Heart left ventricle (tissue), 16 donors: ENCODE measurements around the gene TRAK1. TPM values are rescaled to one million over a fixed set of nuclear protein-coding genes. Genes with fewer than 3 reads are reported as not detected.

Source experiments
- ATAC-seq, 4 donors: fragments of 200-7000 bp; cut with Tn5 transposase; one replicate each; pipeline ENCODE4 v1.9.1; 2020 to 2022; ENCODE audit warnings: moderate library complexity in 4 of 4, mild to moderate bottlenecking in 3 of 4, moderate number of reproducible peaks in 1 of 4
- DNase-seq, 5 donors: peaks; one replicate each; pipeline ENCODE4 v3.0.0-alpha.2; 2020
- H3K27ac ChIP-seq, 12 donors: fragments of 200-600 bp; sonication (generic) in 4 of 12; one replicate each; pipeline versions ENCODE4 v1.5.0 to v1.8.0; 2016 to 2022; ENCODE audit warnings: mild to moderate bottlenecking in 2 of 12
- H3K27me3 ChIP-seq, 9 donors: fragments of 200-600 bp; sonication (generic) in 2 of 9; one replicate each; pipeline versions ENCODE4 v1.5.1 to v1.8.0; 2016 to 2022; ENCODE audit warnings: mild to moderate bottlenecking in 3 of 9
- H3K36me3 ChIP-seq, 9 donors: fragments of 200-600 bp; sonication (generic) in 2 of 9; one replicate each; pipeline versions ENCODE4 v1.5.0 to v1.8.0; 2018 to 2022; ENCODE audit warnings: mild to moderate bottlenecking in 2 of 9
- H3K4me1 ChIP-seq, 12 donors: fragments of 200-600 bp; sonication (generic) in 4 of 12; one replicate each; pipeline versions ENCODE4 v1.5.0 to v1.8.0; 2016 to 2022; ENCODE audit warnings: mild to moderate bottlenecking in 3 of 12
- H3K4me3 ChIP-seq, 12 donors: fragments of 200-600 bp; sonication (generic) in 4 of 12; one replicate each; pipeline versions ENCODE4 v1.5.0 to v1.8.0; 2017 to 2022; ENCODE audit warnings: mild to moderate bottlenecking in 9 of 12, moderate library complexity in 4 of 12
- H3K9me3 ChIP-seq, 12 donors: fragments of 200-600 bp; sonication (generic) in 4 of 12; one replicate each; pipeline versions ENCODE4 v1.5.0 to v1.8.0; 2016 to 2022; ENCODE audit warnings: mild to moderate bottlenecking in 1 of 12
- POLR2A ChIP-seq, 2 donors: fragments of 450-650 bp; IDR thresholded peaks; one replicate each; pipeline ENCODE4 v1.6.1; 2017; ENCODE audit warnings: antibody characterized with exemption in 2 of 2, mild to moderate bottlenecking in 2 of 2, moderate library complexity in 2 of 2
- WGBS, 4 donors: extraction: QIAGEN DNeasy Blood & Tissue Kit in 2 of 4; methylation state at CpG; one replicate each; pipeline versions ENCODE4 v1.1.5 to v1.1.7; 2013 to 2018; 5-methylcytosine and 5-hydroxymethylcytosine counted together
- intact Hi-C, 10 donors: fragments of 100-400 bp; cut with DNase I; formaldehyde crosslinking; loops; one replicate each; pipeline versions ENCODE4 v1.11.1 to v1.14.2; 2022
- polyA plus RNA-seq, 2 donors: library from polyadenylated mRNA; stranded (reverse); fragments of 200-250 nt; gene quantifications; one replicate each; pipeline ENCODE4 v1.2.3, GENCODE V29; 2013
- total RNA-seq, 9 donors: library from RNA; depleted of rRNA in 2 of 9; stranded (reverse); fragments of >200 nt in 2 of 9; fragmentation: NEBNext Ultra II Directional in 3 of 9; extraction: Animal tissue kit (Norgen Biotek cat#: 25700) in 3 of 9; gene quantifications; one replicate each; pipeline versions ENCODE4 v1.1.0 to v1.2.4, GENCODE V29; 2016 to 2023
- TF ChIP-seq, protein P1 (sequence below), 12 donors: fragments of 200-600 bp; sonication (generic) in 4 of 12; IDR thresholded peaks; one replicate each; pipeline versions ENCODE4 v1.5.0 to v1.8.0; 2018 to 2022; ENCODE audit warnings: antibody characterized with exemption in 12 of 12, mild to moderate bottlenecking in 5 of 12
- donor health status: ischemic (EF 13 %, LVEDD 7.1; RV severe dilation, severe dysfunction).
- donor health status: healthy with polysubstance abuse.
- donor health status: DM: no; HTN: yes; CAD: no.
- donor health status: DM: no; HTN: no; CAD: no.
- donor health status: ischemic (EF 25% LVEDD 6.9; RV normal size, moderate dysfunction).
- donor health status: ischemic (EF 25% LVEDD 5.7; RV mildly dilated, moderate dysfunction).
- donor health status: healthy.
- donor health status: DM: yes; HTN: yes; CAD: no.
- donor health status: ischemic (EF 35%, LVEDD 5.7; RV mildly dilated, moderate dysfunction).
- donor health status: nonischemic (EF 11% LVEDD 7.7; RV severe dilation, severe dysfunction).
- donor health status: DM: yes; HTN: yes; CAD: no.
- donor health status: PGD.
- donor health status: ischemic (EF 29% LVEDD 5.4; RV normal size, mild dysfunction).
- donor health status: nonischemic (EF 23%, LVEDD 6.1; RV moderate dilation, normal function).

Gene TRAK1
- total and polyA plus RNA-seq, 11 donors, result 53.3 to 364 (median 250) TPM

- ATAC-seq (no peak), DNase-seq (no peak)
- peaks cover 0 to 98% (median 74%) of the 10 kb centered on the region in 9 donors for H3K36me3 ChIP-seq
- peaks cover 0 to 13% (median 0%) of the 10 kb centered on the region in 12 donors for H3K4me1 ChIP-seq
- TF ChIP-seq, protein P1, sequence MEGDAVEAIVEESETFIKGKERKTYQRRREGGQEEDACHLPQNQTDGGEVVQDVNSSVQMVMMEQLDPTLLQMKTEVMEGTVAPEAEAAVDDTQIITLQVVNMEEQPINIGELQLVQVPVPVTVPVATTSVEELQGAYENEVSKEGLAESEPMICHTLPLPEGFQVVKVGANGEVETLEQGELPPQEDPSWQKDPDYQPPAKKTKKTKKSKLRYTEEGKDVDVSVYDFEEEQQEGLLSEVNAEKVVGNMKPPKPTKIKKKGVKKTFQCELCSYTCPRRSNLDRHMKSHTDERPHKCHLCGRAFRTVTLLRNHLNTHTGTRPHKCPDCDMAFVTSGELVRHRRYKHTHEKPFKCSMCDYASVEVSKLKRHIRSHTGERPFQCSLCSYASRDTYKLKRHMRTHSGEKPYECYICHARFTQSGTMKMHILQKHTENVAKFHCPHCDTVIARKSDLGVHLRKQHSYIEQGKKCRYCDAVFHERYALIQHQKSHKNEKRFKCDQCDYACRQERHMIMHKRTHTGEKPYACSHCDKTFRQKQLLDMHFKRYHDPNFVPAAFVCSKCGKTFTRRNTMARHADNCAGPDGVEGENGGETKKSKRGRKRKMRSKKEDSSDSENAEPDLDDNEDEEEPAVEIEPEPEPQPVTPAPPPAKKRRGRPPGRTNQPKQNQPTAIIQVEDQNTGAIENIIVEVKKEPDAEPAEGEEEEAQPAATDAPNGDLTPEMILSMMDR (IDR thresholded peaks at IDR 0.05), result no peak
- H3K4me3 ChIP-seq, result no peak overlapping the region
- intact Hi-C loops, result no loop called here
- no peaks in the 10 kb centered on the region for H3K27me3 ChIP-seq
- 50 to 89% (median 66%) methylated on average over 2 of the region's 2 CpGs for whole genome bisulfite sequencing, 4 donors
- H3K27ac ChIP-seq, result no peak overlapping the region
- no peaks in the 10 kb centered on the region for H3K9me3 ChIP-seq
These were observed 119.6 kb downstream of the TRAK1 start for GRCh38 chr3:42210726-42211125.

DNA sequence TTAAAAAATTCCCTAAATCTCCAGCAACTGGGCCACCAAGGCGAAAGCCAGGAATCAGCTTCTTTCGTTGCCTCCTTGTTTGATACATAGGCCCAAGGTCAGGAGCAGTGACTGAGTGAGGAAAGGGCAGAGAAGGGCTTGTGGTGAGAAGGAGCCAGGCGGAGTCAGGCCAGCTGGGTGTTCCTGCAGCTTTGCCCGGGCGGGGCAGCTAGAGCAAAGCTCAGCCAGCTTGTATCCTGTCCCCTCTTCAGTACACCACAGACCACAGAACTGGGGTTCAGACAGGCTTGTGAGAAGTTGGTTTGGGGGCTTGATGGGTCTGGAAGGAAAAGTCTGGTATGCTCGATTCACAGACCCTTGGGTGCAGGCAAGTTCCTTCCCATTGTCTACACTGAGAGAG is 122.3 kb downstream of the TRAK1 start:
- intact Hi-C loops, result no loop called here
- Histone ChIP-seq H3K27ac (no peak overlapping the region), H3K9me3 (no peaks in the 10 kb centered on the region), H3K4me1 (peaks cover 0 to 11% (median 0%) of the 10 kb centered on the region in 12 donors), H3K4me3 (no peak overlapping the region), H3K36me3 (peaks cover 0 to 94% (median 60%) of the 10 kb centered on the region in 9 donors), H3K27me3 (no peaks in the 10 kb centered on the region)
- no peak for TF ChIP-seq POLR2A (IDR thresholded peaks at IDR 0.05)
- TF ChIP-seq, protein P1 (IDR thresholded peaks at IDR 0.05), result no peak
- peak in 1 of 4 donors; percentile 18 for ATAC-seq
- WGBS, 4 donors, result 89 to 97% (median 94%) methylated on average over 6 of the region's 6 CpGs
- no peak for DNase-seq

DNA sequence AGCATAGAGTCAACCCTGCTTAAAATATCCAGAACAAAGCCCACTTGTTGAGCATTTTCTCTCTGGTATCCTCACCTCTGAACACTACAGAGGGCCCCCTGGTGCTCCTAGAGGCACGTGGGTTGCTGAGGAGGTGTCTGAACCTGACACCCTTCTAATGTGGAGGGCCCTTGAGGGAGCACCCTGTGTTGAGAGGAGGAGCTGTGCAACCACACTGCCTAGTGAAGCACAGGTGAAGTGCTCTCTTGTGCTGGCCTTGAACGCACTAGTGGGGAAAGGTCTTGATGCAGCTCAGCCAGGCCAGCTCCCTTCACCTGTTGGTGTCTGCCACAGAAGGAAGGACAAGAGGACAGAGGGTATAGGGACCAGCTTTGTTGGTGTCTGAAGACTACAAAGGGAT is 122.9 kb downstream of the TRAK1 start:
- Histone ChIP-seq H3K9me3 (no peaks in the 10 kb centered on the region), H3K4me3 (no peak overlapping the region), H3K36me3 (peaks cover 0 to 95% (median 60%) of the 10 kb centered on the region in 9 donors), H3K27me3 (no peaks in the 10 kb centered on the region), H3K4me1 (peaks cover 0 to 11% (median 0%) of the 10 kb centered on the region in 12 donors), H3K27ac (no peak overlapping the region)
- TF ChIP-seq, protein P1 (IDR thresholded peaks at IDR 0.05), result no peak
- TF ChIP-seq POLR2A (IDR thresholded peaks at IDR 0.05), result no peak
- ATAC-seq, result no peak
- no peak for DNase-seq
- 64 to 87% (median 80%) methylated on average over 2 of the region's 2 CpGs for WGBS, 4 donors
- intact Hi-C loops, result no loop called here

GRCh38 chr3:42214565-42215283 is 123.6 kb downstream of the TRAK1 start:
- H3K27ac ChIP-seq, result no peak overlapping the region
- intact Hi-C loops, result no loop called here
- H3K4me1 ChIP-seq, result peaks cover 0 to 11% (median 0%) of the 10 kb centered on the region in 12 donors
- peaks cover 0 to 95% (median 60%) of the 10 kb centered on the region in 9 donors for H3K36me3 ChIP-seq
- ATAC-seq (no peak), DNase-seq (no peak)
- no peaks in the 10 kb centered on the region for H3K27me3 ChIP-seq
- TF ChIP-seq, protein P1 (IDR thresholded peaks at IDR 0.05), result no peak
- TF ChIP-seq POLR2A (IDR thresholded peaks at IDR 0.05), result no peak
- H3K9me3 ChIP-seq, result no peaks in the 10 kb centered on the region
- no peak overlapping the region for H3K4me3 ChIP-seq
- WGBS, 4 donors, result 72 to 77% (median 74%) methylated on average over 8 of the region's 8 CpGs
